ENCODE data around the gene PRR29.

The PRR29 gene

GRCh38 chr17:63998050-63998720, at the start of gene PRR29:
TSS of gene PRR29 (plus strand) at chr17:63998351. CDS start at chr17:63998365, 14 bp downstream.
- H3K4me1 ChIP-seq (ENCODE audit: control insufficient read depth, insufficient read depth, low read length): 0 out of 2 replicates have a peak, but pooled peaks cover 5% of the 10 kb centered on the region
- no peaks in the 10 kb centered on the region for H3K9me3 ChIP-seq (ENCODE audit: control insufficient read depth, insufficient read depth, low read length)
- H3K27me3 ChIP-seq (ENCODE audit: control insufficient read depth, insufficient read depth, low read length): peaks cover 28% of the 10 kb centered on the region
- H3K9ac ChIP-seq (ENCODE audit: low read depth, low read length): no peak within 1 kb of the TSS
- no peaks in the 10 kb centered on the region for H3K36me3 ChIP-seq (ENCODE audit: control insufficient read depth, insufficient read depth, low read length)
- H3K4me3 ChIP-seq (ENCODE audit: low read depth, low read length): peak within 1 kb of the TSS; percentile 99
- H3K27ac ChIP-seq (ENCODE audit: low read depth, low read length): no peak within 1 kb of the TSS

GRCh38 chr17:63948521-63948920, 49.6 kb upstream of the PRR29 start:
- H3K27me3 ChIP-seq (ENCODE audit: control insufficient read depth, insufficient read depth, low read length): no peaks in the 10 kb centered on the region
- H3K9ac ChIP-seq (ENCODE audit: low read depth, low read length): no peak overlapping the region
- no peaks in the 10 kb centered on the region for H3K36me3 ChIP-seq (ENCODE audit: control insufficient read depth, insufficient read depth, low read length)
- H3K27ac ChIP-seq (ENCODE audit: low read depth, low read length): no peak overlapping the region
- no peaks in the 10 kb centered on the region for H3K4me1 ChIP-seq (ENCODE audit: control insufficient read depth, insufficient read depth, low read length)
- no peak overlapping the region for H3K4me3 ChIP-seq (ENCODE audit: low read depth, low read length)
- no peaks in the 10 kb centered on the region for H3K9me3 ChIP-seq (ENCODE audit: control insufficient read depth, insufficient read depth, low read length)

- H3K4me3 ChIP-seq (ENCODE audit: low read depth, low read length): no peak overlapping the region
- no peak overlapping the region for H3K27ac ChIP-seq (ENCODE audit: low read depth, low read length)
- H3K9me3 ChIP-seq (ENCODE audit: control insufficient read depth, insufficient read depth, low read length): no peaks in the 10 kb centered on the region
- no peaks in the 10 kb centered on the region for H3K27me3 ChIP-seq (ENCODE audit: control insufficient read depth, insufficient read depth, low read length)
- no peaks in the 10 kb centered on the region for H3K36me3 ChIP-seq (ENCODE audit: control insufficient read depth, insufficient read depth, low read length)
- no peaks in the 10 kb centered on the region for H3K4me1 ChIP-seq (ENCODE audit: control insufficient read depth, insufficient read depth, low read length)
- no peak overlapping the region for H3K9ac ChIP-seq (ENCODE audit: low read depth, low read length)
Observed at GRCh38 chr17:63949576-63950250, 48.4 kb upstream of the PRR29 start.

- Histone ChIP-seq H3K27me3 (ENCODE audit: control insufficient read depth, insufficient read depth, low read length) (no peaks in the 10 kb centered on the region), H3K9ac (ENCODE audit: low read depth, low read length) (no peak overlapping the region), H3K36me3 (ENCODE audit: control insufficient read depth, insufficient read depth, low read length) (no peaks in the 10 kb centered on the region), H3K4me3 (ENCODE audit: low read depth, low read length) (no peak overlapping the region), H3K9me3 (ENCODE audit: control insufficient read depth, insufficient read depth, low read length) (no peaks in the 10 kb centered on the region), H3K27ac (ENCODE audit: low read depth, low read length) (no peak overlapping the region), H3K4me1 (ENCODE audit: control insufficient read depth, insufficient read depth, low read length) (no peaks in the 10 kb centered on the region)
Observed at GRCh38 chr17:63950940-63951907, 46.9 kb upstream of the PRR29 start.

- H3K4me1 ChIP-seq (ENCODE audit: control insufficient read depth, insufficient read depth, low read length): no peaks in the 10 kb centered on the region
- no peak overlapping the region for H3K4me3 ChIP-seq (ENCODE audit: low read depth, low read length)
- peaks cover 6% of the 10 kb centered on the region; the same call in 1 of the 2 replicates for H3K36me3 ChIP-seq (ENCODE audit: control insufficient read depth, insufficient read depth, low read length)
- H3K27ac ChIP-seq (ENCODE audit: low read depth, low read length): no peak overlapping the region
- H3K9me3 ChIP-seq (ENCODE audit: control insufficient read depth, insufficient read depth, low read length): no peaks in the 10 kb centered on the region
- no peak overlapping the region for H3K9ac ChIP-seq (ENCODE audit: low read depth, low read length)
- no peaks in the 10 kb centered on the region for H3K27me3 ChIP-seq (ENCODE audit: control insufficient read depth, insufficient read depth, low read length)
Observed at GRCh38 chr17:63954402-63955063, 43.6 kb upstream of the PRR29 start.

- peaks cover 4% of the 10 kb centered on the region; the same call in 1 of the 2 replicates for H3K4me1 ChIP-seq (ENCODE audit: control insufficient read depth, insufficient read depth, low read length)
- no peaks in the 10 kb centered on the region for H3K27me3 ChIP-seq (ENCODE audit: control insufficient read depth, insufficient read depth, low read length)
- H3K9me3 ChIP-seq (ENCODE audit: control insufficient read depth, insufficient read depth, low read length): no peaks in the 10 kb centered on the region
- H3K4me3 ChIP-seq (ENCODE audit: low read depth, low read length): no peak overlapping the region
- H3K9ac ChIP-seq (ENCODE audit: low read depth, low read length): no peak overlapping the region
- no peak overlapping the region for H3K27ac ChIP-seq (ENCODE audit: low read depth, low read length)
- peaks cover 6% of the 10 kb centered on the region; the same call in 1 of the 2 replicates for H3K36me3 ChIP-seq (ENCODE audit: control insufficient read depth, insufficient read depth, low read length)
Observed at GRCh38 chr17:63955232-63955631, 42.9 kb upstream of the PRR29 start.

GRCh38 chr17:63955791-63956190, 42.4 kb upstream of the PRR29 start:
- Histone ChIP-seq H3K27me3 (ENCODE audit: control insufficient read depth, insufficient read depth, low read length) (no peaks in the 10 kb centered on the region), H3K4me3 (ENCODE audit: low read depth, low read length) (no peak overlapping the region), H3K27ac (ENCODE audit: low read depth, low read length) (no peak overlapping the region), H3K36me3 (ENCODE audit: control insufficient read depth, insufficient read depth, low read length) (peaks cover 6% of the 10 kb centered on the region; the same call in 1 of the 2 replicates), H3K9me3 (ENCODE audit: control insufficient read depth, insufficient read depth, low read length) (no peaks in the 10 kb centered on the region), H3K4me1 (ENCODE audit: control insufficient read depth, insufficient read depth, low read length) (peaks cover 10% of the 10 kb centered on the region; the same call in 1 of the 2 replicates), H3K9ac (ENCODE audit: low read depth, low read length) (no peak overlapping the region)

GRCh38 chr17:63956296-63956920, 41.7 kb upstream of the PRR29 start:
- H3K4me1 ChIP-seq (ENCODE audit: control insufficient read depth, insufficient read depth, low read length): peaks cover 13% of the 10 kb centered on the region; the same call in 1 of the 2 replicates
- no peaks in the 10 kb centered on the region for H3K9me3 ChIP-seq (ENCODE audit: control insufficient read depth, insufficient read depth, low read length)
- H3K27me3 ChIP-seq (ENCODE audit: control insufficient read depth, insufficient read depth, low read length): no peaks in the 10 kb centered on the region
- peaks cover 6% of the 10 kb centered on the region; the same call in 1 of the 2 replicates for H3K36me3 ChIP-seq (ENCODE audit: control insufficient read depth, insufficient read depth, low read length)
- no peak overlapping the region for H3K4me3 ChIP-seq (ENCODE audit: low read depth, low read length)
- H3K9ac ChIP-seq (ENCODE audit: low read depth, low read length): no peak overlapping the region
- no peak overlapping the region for H3K27ac ChIP-seq (ENCODE audit: low read depth, low read length)

GRCh38 chr17:63960006-63960405, 38.1 kb upstream of the PRR29 start:
- no peak overlapping the region for H3K9ac ChIP-seq (ENCODE audit: low read depth, low read length)
- H3K27ac ChIP-seq (ENCODE audit: low read depth, low read length): no peak overlapping the region
- peak overlapping the region; percentile 58; the same call in 1 of the 2 replicates for H3K4me3 ChIP-seq (ENCODE audit: low read depth, low read length)
- peaks cover 19% of the 10 kb centered on the region; the same call in 1 of the 2 replicates for H3K4me1 ChIP-seq (ENCODE audit: control insufficient read depth, insufficient read depth, low read length)
- peaks cover 6% of the 10 kb centered on the region; the same call in 1 of the 2 replicates for H3K36me3 ChIP-seq (ENCODE audit: control insufficient read depth, insufficient read depth, low read length)
- H3K27me3 ChIP-seq (ENCODE audit: control insufficient read depth, insufficient read depth, low read length): no peaks in the 10 kb centered on the region
- H3K9me3 ChIP-seq (ENCODE audit: control insufficient read depth, insufficient read depth, low read length): no peaks in the 10 kb centered on the region

- H3K4me3 ChIP-seq (ENCODE audit: low read depth, low read length): peak overlapping the region; percentile 58
- no peaks in the 10 kb centered on the region for H3K27me3 ChIP-seq (ENCODE audit: control insufficient read depth, insufficient read depth, low read length)
- H3K9ac ChIP-seq (ENCODE audit: low read depth, low read length): no peak overlapping the region
- no peaks in the 10 kb centered on the region for H3K9me3 ChIP-seq (ENCODE audit: control insufficient read depth, insufficient read depth, low read length)
- peaks cover 6% of the 10 kb centered on the region; the same call in 1 of the 2 replicates for H3K36me3 ChIP-seq (ENCODE audit: control insufficient read depth, insufficient read depth, low read length)
- H3K27ac ChIP-seq (ENCODE audit: low read depth, low read length): no peak overlapping the region
- peaks cover 19% of the 10 kb centered on the region; the same call in 1 of the 2 replicates for H3K4me1 ChIP-seq (ENCODE audit: control insufficient read depth, insufficient read depth, low read length)
Observed at GRCh38 chr17:63960430-63960829, 37.7 kb upstream of the PRR29 start.
